Activated CD8-positive, alpha-beta T cell treated with anti-CD3 and anti-CD28 coated beads for 36 hours (primary cell): ENCODE results near the gene ZDHHC24. TPM values are rescaled to one million over a fixed set of nuclear protein-coding genes. Genes with fewer than 3 reads are reported as not detected.

Experiments
- ATAC-seq: fragments of 200-7000 bp; cut with Tn5 transposase; one replicate; pipeline ENCODE4 v1.10.0; 2021; ENCODE audit warnings: mild to moderate bottlenecking, moderate library complexity
- CTCF ChIA-PET: fragments of 350-600 bp; sonication (Branson Sonifier 250); formaldehyde crosslinking; loops from one replicate; lab custom pipeline; 2021; ENCODE audit warnings: antibody characterized with exemption; lab: Charles Lee
- POLR2A ChIA-PET: fragments of 350-600 bp; sonication (Branson Sonifier 250); formaldehyde crosslinking; loops from one replicate; lab custom pipeline; 2021; ENCODE audit warnings: antibody characterized with exemption; lab: Charles Lee
- DNase-seq: peaks from one replicate; pipeline ENCODE4 v3.0.0-alpha.2; 2020
- H3K27ac Mint-ChIP-seq: one replicate; pipeline ENCODE4 v1.8.0; 2021; ENCODE audit warnings: mild to moderate bottlenecking, mixed read lengths
- H3K27me3 Mint-ChIP-seq: one replicate; pipeline ENCODE4 v1.8.0; 2021; ENCODE audit warnings: mixed read lengths
- H3K36me3 Mint-ChIP-seq: one replicate; pipeline ENCODE4 v1.8.0; 2021; ENCODE audit warnings: low read depth, mixed read lengths
- H3K4me1 Mint-ChIP-seq: one replicate; pipeline ENCODE4 v1.8.0; 2021; ENCODE audit warnings: low read depth, mixed read lengths
- H3K4me3 Mint-ChIP-seq: one replicate; pipeline ENCODE4 v1.8.0; 2021; ENCODE audit warnings: mild to moderate bottlenecking, moderate library complexity, mixed read lengths
- H3K9me3 Mint-ChIP-seq: one replicate; pipeline ENCODE4 v1.8.0; 2021; ENCODE audit warnings: mixed read lengths
- CTCF ChIP-seq: fragments of 200-600 bp; IDR thresholded peaks from one replicate; pipeline ENCODE4 v1.8.0; 2022; ENCODE audit warnings: antibody characterized with exemption, mild to moderate bottlenecking
- intact Hi-C: fragments of 100-400 bp; cut with micrococcal nuclease; formaldehyde crosslinking; loops from one replicate; pipeline ENCODE4 v1.10.0; 2022
- total RNA-seq, 2 experiments: library from RNA; stranded (reverse); gene quantifications; one replicate each; pipeline ENCODE4 v1.2.3, GENCODE V29; 2021

ZDHHC24 gene
- total RNA-seq, 2 experiments from 2014 or later: 13.2 to 14.0 TPM

- Mint-ChIP-seq H3K4me3 (no peak overlapping the region), H3K4me1 (peaks cover 16% of the 10 kb centered on the region), H3K27me3 (no peaks in the 10 kb centered on the region), H3K36me3 (no peaks in the 10 kb centered on the region), H3K27ac (no peak overlapping the region), H3K9me3 (peaks cover 2% of the 10 kb centered on the region)
- intact Hi-C loops: no loop called here
- POLR2A ChIA-PET: interaction anchor here (1.5 to 1.7 kb wide), 2 partner anchors 9 to 97 kb away, joined by 4 to 10 read pairs; partner anchors contain the start of gene RBM4B
- CTCF ChIA-PET: interaction anchor here (1.2 to 3.9 kb wide), 4 partner anchors 9 to 97 kb away, joined by 3 to 77 read pairs (median 4); partner anchors contain the start of genes CCDC87, CCS and RBM4B
- ATAC-seq: no peak
- TF ChIP-seq CTCF: no peak
- no peak for DNase-seq
Measured at GRCh38 chr11:66581261-66581660, 35.4 kb upstream of the ZDHHC24 start.

- DNase-seq (no peak), ATAC-seq (no peak)
- intact Hi-C loops: no loop called here
- TF ChIP-seq CTCF: no peak
- Mint-ChIP-seq H3K4me3 (no peak overlapping the region), H3K4me1 (peaks cover 16% of the 10 kb centered on the region), H3K27me3 (no peaks in the 10 kb centered on the region), H3K9me3 (peaks cover 2% of the 10 kb centered on the region), H3K27ac (no peak overlapping the region), H3K36me3 (no peaks in the 10 kb centered on the region)
- ChIA-PET POLR2A (interaction anchor here (1.5 to 1.7 kb wide), 2 partner anchors 10 to 97 kb away, joined by 4 to 10 read pairs; partner anchors contain the start of gene RBM4B), CTCF (interaction anchor here (1.2 to 3.9 kb wide), 4 partner anchors 9 to 98 kb away, joined by 3 to 77 read pairs (median 4); partner anchors contain the start of genes CCDC87, CCS and RBM4B)
Measured at GRCh38 chr11:66580803-66581202, 35.0 kb upstream of the ZDHHC24 start.

GRCh38 chr11:66579017-66579606 lies 33.3 kb upstream of the ZDHHC24 start:
- Mint-ChIP-seq H3K4me1 (peaks cover 16% of the 10 kb centered on the region), H3K4me3 (no peak overlapping the region), H3K27ac (no peak overlapping the region), H3K9me3 (peaks cover 2% of the 10 kb centered on the region), H3K27me3 (no peaks in the 10 kb centered on the region), H3K36me3 (no peaks in the 10 kb centered on the region)
- ATAC-seq (peak; percentile 91), DNase-seq (peak; percentile 90)
- peak; percentile 90 for TF ChIP-seq CTCF
- ChIA-PET POLR2A (interaction anchor here (0.7 to 1.0 kb wide), 4 partner anchors 38 to 98 kb away, joined by 3 read pairs; partner anchors contain the start of gene RBM4B), CTCF (interaction anchor here (0.7 to 3.9 kb wide), 20 partner anchors 10 to 277 kb away, joined by 3 to 77 read pairs (median 4); partner anchors contain the start of genes CCDC87, CCS, CTSF and RBM4B)
- intact Hi-C loops: loop anchor here (2.0 to 5.0 kb wide), 2 partner anchors 38 to 100 kb away; partner anchors contain the start of gene RBM14

- Mint-ChIP-seq H3K36me3 (no peaks in the 10 kb centered on the region), H3K27me3 (no peaks in the 10 kb centered on the region), H3K9me3 (no peaks in the 10 kb centered on the region), H3K4me3 (no peak overlapping the region), H3K4me1 (peaks cover 2% of the 10 kb centered on the region), H3K27ac (no peak overlapping the region)
- CTCF ChIA-PET: interaction anchor here (4.8 kb wide), 1 partner anchor 108 kb away, joined by 22 read pairs; the partner anchor contains the start of gene RBM4B
- TF ChIP-seq CTCF: no peak
- POLR2A ChIA-PET: no interaction called here
- intact Hi-C loops: no loop called here
- DNase-seq (no peak), ATAC-seq (no peak)
Measured at GRCh38 chr11:66570850-66571180, 25.0 kb upstream of the ZDHHC24 start.
